IPS DF 4.7 (cell line): ENCODE results near the gene TSHZ3.

ENCODE experiments used
- DNase-seq: peaks from one replicate; pipeline ENCODE4 v3.0.0-alpha.2; 2013; ENCODE audit warnings: low spot score; ENCODE audit errors: extremely low read depth

TSHZ3 gene

DNA sequence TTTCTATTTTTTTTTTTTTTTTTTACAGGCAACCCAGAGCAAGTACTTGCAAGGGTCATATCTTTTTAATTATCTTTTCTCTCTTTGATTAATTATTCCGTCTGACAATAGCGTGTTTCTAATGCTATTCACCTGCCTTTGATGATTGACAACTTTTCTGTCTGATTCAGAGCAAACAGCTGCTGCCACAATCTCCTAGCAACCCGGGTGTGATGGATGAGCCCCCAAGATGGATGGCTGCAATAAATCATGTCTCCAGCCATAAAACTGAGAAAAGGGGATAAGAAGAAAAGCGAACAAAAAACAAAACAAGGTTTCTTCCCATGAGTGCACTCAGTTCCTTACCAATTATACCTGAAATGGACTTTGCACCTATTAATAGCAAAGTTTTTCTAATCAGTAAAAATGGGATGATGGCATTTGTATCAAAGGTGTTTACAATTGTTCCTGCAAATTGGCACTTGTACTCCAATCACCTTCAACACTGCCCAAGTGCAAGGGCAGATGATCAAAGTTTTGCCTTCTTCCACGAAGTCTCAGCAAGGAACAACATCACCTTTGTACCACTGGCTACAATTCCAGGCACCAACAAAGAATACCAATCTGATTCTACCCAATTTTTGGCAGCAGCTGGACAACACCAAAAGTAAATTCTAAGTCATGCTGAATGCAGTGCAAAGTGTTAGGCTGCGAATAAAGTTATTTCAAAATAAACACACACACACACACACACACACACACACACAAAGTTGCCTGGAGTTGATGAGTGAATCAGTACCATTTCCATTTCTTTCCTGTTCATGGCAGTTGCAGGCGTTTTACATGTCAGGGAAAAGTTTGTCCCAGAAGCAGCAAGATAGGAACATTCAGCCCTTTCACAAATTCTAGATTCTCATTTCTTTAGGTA lies 12.0 kb downstream of the TSHZ3 start:
- DNase-seq: no peak

DNA sequence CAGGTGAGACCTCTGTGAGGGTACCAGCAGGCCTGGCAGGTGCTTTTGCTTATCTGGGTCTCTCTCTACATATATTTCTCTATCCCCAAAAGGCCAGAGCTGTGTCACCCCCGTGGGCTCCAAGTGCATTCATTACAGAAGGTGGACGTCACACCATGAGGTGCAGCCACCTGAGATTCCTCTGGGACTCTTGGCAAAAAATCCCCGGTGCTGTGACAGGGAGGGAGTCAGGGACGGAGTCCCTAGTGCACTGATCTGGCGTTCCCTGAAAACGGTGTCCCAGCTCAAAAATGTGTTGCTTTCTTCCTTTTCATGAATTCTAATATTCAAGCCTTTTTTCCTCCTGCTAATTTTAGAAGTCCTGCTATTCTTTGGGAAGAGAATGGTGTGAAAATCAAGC lies 13.5 kb downstream of the TSHZ3 start:
- DNase-seq: no peak

DNA sequence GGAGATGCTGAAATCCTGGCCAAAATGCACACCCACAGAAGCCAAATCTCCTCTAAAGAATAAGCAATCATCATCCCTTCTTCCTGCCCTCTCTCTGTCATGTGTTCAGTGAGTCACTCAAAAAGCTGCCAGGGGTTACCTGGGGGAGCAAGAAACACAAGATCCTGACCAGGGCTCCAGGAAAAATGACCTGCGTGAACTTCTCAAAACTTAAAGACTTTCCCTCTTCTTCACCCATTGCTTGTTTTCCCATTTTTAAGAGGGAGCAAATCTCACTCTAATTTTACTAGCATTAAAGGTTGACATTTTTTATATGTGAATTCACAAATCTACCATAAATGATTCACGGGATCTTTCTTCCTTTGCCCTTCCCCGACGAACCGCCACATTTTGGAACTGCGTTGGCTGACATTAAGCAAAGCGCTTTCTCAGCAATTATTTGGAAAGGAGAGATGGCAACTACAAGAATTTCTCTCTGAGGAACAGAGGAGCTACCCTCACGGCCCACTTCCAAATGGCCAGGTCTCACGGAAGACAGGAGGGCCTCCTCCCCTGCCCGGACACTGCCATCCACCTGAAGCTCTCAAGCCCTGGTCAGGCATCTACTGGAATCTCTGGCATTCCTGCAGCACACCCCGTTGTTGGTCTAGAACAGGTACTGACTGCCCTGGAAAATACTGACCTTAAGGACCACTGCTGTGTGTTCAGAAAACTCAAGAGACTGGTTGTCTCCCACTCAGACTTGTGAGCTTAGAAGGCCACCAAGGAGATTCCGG lies 14.2 kb downstream of the TSHZ3 start:
- no peak for DNase-seq

DNA sequence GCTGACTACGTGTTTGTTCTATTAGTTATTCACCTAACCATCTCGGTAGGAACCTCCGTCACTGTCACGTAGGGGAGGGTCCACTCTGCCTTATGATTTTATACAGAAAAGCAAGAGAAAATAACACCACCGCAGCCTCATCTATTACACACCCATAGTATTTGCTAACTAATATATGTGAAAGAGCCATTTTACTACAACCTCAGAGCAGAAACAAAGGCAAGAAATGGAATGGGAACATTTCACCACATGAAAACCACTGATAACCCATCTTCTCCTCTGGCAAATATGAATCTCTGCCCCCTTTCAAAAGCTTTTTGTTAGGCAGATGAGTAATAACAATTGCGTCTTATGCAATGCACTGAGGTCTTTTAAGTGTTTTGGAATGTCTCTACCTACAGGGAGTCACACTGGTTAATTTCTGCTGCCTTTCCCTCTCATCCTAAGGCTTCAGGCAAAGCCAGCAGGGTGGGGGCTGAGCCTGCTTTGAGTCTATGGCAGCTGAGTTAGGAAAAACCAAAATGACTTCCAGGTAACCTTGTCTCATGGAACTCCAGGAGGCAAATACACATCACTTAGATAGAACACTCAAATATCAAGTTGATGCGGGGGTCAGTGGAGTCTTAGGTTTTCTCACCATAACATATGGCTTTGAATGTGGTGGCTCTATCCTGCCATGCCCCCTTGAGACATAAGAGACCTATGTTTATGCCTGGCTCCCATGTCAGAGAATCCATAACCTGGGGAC lies 15.0 kb downstream of the TSHZ3 start:
- DNase-seq: no peak

DNA sequence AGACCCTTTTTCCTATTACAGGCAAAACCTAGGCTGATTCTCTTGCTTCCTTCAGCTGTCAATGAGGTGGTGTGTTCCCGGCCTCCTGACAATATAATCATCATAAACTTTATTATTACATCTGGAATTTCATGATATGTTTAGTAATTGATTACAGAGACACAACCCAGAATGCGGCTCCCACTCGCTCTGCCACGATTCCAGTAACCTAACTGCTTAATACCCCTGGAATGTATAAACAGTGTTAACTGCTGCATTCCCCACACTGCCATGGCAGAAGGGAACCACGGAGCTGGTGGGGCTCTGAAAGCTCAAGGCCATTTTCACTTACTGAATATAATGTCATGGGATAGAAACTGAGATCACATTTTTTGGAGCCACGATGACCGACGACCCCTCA lies 17.1 kb downstream of the TSHZ3 start:
- no peak for DNase-seq

DNA sequence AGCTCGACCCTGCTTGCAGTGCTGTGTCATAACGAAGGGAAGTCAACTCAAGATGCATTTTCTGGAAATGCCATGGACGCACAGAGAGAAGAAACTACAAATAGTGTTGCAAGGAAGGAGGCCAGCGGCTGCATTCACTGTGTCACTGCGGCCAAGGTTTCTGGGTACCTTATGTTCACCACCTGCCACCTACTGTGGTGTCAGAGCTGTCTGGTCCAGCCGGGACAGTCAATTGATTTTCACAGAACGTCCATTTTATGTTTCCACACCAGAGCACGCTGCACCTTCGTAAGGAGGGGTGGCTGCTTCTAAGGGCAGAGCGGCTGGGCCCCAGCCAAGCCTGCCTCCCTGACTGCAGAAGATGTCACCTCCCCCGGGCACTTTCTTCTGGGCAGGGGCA lies 17.7 kb downstream of the TSHZ3 start:
- no peak for DNase-seq

DNA sequence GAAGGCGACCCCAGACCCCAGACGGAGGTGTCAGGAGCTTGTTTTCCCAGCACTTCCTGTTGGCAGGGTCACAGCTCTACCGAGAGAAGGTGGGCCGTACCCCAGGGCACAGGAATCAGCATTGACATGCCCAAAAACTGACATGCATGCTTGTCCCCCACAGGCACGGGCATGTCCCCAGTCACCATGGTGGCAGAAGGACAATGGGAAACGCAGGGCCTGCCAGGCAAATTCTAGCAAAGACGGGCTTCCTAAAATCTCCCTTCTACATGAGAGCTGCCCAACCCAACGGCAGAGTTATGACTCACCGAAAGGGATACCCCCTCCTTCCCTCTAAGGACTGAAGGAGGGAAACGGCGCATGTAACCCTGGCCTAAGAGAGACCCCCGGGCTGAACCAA lies 18.5 kb downstream of the TSHZ3 start:
- no peak for DNase-seq

DNA sequence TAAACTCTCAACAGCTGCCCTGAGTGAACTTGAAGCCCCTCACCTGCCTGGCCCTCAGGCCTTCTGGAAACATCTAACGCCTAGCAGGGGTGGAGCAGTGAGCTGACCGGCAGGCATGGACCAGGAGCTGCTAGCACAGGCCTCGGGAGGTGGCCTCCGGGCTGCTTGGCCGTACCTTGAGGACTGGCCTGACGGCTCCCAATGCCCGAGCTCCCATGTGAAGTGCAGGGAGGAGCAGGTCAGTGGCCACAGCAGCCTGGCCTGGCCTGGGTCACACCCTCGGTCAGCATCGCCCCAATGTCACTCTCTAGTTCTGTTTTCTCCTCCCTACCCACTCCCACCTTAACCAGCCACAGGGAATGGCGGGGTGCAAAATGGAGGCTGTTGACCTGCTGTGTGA lies 19.0 kb downstream of the TSHZ3 start:
- no peak for DNase-seq

DNA sequence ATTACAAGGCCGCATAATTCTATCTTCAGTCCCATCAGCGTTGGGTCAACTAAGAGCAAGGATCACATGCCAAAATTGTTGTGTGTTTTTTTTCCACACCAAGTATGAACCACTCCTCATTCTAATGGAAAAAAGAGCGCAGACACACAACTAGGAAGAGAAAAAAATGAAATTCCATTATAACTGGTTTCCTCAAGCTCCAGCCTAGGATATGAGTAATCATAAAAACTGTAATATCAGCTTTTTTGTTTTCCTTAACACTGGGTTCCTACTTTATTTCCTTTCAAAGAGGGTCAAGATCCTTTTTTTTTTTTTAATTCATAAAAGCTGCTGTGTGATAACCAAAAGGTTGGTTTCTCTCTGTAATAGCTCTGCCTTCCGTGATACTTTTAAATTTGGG lies 19.4 kb downstream of the TSHZ3 start:
- DNase-seq: no peak

DNA sequence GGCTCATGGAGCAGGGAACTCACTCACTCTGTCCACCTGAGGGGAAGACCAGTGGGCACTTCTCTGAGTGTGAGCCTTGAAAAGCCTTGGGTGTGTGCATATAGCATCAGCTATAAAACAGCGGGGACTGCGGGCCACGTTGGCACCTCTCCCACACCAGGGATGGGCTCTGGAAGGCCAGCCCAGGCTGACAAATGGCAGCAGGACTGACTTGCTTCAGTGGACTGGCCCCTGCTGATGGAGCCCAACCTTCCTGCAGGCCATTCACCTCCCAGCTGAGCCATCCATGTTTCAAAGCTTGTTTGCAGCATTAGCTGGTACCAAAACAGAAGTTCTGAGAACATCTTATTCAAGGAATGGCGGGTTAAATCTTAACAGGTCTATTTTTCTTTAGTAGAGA lies 21.0 kb downstream of the TSHZ3 start:
- no peak for DNase-seq

DNA sequence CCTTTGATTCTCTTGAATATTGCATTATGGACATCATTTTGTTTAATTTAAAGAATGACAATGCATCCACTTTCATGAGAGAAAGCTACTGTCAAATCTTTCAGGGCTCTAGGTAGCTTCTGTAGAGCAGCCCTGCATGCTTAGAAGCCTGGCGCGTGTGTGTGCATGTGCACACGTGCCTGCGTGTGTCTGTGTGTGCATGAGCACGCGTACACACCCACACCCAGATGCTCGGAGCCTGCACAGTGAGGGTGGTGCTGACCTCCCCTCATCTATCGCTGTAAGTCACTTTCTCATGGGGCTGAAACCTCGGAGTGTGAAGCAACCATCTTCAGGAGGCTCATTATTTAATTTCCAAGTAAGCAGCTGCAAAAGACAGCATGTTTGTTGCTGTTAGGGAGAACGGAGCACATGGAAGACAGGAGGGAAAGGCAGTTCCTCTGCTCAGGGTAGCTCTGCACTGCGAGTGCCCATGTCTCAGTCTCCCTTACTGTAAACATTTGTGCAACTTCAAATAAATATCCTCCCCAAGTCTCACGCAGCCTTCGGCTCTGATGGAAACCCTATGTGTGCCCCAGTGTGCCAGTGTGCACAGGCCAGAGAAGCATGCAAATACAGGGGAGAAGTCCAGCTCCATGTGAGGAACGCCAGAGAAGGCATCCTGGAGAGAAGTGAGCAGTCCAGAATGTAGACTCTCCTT lies 22.8 kb downstream of the TSHZ3 start:
- no peak for DNase-seq

DNA sequence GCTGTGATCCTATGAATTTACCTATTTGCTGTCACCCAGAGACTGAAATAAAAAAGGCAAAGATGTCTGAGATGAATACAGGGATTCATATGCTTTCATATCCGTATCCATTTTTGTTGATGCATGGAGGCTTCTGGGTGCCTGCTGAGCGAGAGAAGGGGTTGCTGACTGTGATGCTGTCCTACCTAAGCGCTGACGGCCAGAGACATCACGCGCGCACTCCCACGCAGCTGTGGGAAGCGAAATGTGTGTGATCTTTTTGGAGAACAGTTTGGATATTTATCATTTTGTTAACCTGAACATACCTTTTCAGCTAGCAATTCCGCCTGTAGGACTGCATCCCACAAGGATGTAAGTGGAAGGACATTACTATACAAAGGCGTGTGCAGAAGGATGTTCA lies 23.9 kb downstream of the TSHZ3 start:
- DNase-seq: no peak

DNA sequence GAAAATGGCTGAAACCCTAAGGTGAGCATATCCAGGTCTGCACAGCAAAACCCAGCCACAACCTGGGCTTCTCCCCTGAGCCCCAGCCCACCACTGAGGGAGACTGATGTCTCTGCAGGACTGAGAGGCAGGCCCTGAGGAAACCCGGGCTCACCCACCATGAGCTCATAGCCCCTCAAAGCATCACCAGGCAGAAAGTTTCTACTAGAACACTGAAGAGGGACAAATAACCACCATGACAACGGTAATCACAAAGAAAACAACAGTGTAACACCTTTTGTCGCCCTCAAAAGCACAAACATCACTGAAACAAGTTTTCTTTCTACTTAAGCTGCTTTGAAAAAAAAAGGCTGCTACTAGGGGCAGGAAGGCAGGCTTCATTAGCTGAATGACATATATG lies 29.8 kb downstream of the TSHZ3 start:
- no peak for DNase-seq

DNA sequence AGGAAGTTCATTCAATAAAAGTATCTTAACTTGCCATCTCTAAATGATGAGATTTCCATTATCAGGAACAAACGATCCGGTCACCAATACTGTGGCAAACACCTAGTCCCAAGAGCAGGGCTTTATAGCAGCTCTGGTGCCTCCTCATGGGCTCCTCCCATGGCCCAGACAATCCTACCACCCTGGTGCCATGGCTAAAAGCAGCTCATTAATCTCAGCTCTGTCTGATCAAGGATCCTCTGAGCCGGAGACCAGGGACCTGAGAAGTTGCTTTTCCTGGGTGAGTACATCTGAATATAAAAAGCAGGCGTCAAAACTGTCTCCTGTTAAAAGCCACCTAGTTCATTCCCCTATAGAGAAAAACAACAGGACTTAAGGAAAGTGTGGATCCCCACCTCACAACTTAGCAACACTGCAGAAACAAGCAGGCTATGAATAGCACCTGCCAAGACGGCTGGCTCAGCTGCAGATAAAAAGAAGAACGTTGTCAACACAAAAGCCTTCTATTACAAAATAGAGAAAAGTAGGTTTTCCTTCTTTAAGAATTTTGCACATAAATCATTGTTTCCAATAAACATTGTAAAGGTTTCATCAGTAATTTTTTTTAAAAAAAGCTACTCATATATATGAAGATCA lies 30.3 kb downstream of the TSHZ3 start:
- no peak for DNase-seq

DNA sequence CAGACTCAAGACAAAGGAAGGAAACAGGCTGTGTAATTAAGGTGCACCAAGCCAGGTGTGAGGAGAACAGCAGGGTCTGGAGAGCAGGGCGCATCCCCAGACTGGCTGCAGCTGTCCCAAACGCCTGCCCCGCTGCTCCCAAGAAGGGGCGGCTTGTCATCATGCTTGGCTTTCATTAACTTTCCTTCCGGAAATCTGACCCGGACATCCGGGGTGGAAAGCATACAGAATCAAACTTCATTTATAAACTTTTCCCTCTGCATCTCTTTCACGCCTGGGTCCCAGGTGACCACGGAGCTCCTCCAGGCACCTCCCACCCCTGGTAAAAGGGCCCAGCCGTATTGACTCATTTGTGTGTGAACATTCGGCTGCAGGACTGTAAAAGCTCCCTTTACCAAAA lies 31.7 kb downstream of the TSHZ3 start:
- no peak for DNase-seq

DNA sequence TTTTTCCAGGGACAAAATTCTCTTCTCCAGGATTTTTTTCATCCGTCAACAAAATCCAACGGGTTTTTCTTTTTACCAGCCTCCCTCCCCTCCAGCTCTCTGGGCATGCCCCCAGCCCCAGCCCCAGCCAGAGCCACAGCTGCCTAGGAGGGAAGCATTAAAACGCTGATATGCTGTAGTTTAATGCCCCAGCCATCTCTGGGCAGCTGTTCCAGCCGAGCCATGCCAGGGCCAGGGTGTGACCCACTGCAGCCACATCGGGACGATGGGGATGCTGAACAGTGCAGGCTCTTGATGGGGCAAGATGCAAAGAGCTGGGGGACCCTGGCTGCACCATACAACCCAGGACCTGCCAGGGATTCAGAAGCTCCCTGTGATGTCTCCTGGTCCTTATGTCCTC lies 32.1 kb downstream of the TSHZ3 start:
- no peak for DNase-seq

DNA sequence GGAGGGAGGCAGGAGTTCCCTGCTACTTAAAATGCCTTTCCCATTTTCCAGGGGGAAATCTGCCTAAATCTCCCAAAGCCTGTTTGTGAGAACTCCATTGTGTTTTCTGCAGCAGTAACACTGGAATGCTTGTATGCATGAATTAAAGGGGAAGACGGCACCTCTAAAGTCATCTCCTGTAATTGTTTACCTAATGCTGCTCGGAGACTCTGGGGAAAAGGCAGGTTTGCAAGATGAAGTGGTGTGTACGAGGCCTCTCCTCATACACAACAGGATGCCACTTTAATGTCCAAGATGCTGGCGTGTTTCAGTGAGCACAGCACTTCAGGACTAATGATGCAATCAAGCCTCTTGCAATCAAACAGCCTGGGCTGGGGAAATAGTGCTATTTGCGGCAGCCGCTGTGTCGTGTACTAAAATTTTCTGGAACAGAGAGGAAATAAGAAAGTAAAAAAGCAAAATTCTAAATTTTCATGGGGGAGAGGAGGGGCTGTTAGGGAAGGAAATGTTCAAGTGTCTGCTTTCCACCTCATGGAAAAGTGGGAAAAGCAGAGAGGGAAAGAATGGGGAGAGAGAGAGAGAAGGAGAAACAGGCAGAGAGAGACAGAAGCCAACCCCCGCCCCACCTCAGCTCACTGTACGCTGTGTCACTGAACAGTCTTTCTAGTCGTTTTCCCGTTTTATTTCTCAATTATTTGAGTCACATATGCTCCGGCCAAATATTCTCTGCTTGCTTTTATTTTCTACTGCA lies 32.9 kb downstream of the TSHZ3 start:
- no peak for DNase-seq

DNA sequence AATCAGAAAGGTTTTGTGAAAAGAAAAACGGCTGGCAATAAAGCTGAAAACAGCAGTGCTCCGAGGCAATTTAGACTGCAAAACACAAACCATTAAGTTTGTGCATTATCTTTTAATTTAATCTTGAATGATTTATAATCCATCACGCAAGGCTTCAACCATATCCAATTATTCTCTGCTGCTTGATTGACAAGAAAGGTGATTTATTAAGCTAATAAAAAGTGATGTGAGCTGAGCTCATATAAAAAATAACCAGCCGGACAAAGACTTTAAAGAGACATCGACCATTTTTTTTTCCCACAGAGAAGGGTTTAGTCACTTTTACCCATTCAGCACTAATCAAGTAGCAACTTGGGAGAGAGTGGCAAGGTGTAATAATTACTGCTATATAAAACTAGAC lies 33.6 kb downstream of the TSHZ3 start:
- DNase-seq: no peak

DNA sequence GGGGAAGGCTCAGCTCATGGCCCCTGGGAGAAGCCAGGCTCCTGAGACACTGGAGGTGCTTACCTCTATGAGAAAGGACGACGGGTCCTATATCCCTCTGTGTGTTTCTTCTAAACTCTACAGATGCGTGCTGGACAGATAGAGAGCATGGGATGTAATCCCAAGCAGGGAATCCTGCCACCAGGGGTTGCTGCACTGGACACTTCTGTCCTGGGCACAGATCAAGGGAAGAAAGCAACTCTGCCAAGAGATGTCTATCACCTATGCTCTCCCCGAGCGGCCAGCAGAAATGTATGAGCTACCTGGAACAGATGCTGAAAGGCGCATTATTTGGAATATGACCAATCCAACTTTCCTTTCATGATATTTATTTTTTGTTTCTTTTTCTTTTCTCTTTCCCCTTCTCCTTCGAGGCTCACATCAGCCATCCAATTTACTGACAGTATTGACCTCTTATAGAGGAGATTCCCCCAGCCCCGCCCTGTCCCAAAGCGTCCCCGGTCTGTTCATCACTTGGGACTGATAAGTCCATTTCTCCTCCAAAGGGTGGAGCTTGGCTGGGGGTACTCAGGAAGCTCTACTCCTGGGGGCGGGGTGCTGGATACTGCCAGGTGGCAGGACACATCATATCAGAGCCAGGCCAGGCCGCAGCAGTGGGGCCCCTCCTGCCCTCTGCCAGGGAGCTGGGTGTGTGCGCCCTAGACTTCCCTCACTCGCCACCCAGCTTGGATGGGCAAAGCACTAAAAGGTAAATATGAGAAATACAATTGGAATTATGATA lies 34.2 kb downstream of the TSHZ3 start:
- DNase-seq: no peak
